Stomach (tissue), 9 donors: ENCODE results near the gene CENPC. TPM values are rescaled to one million over a fixed set of nuclear protein-coding genes. Genes with fewer than 3 reads are reported as not detected.

Experiments
- DNase-seq, 2 donors: peaks; one replicate each; pipeline versions ENCODE4 v3.0.0 to v3.0.0-alpha.2; 2013 to 2019
- H3K27ac ChIP-seq, 5 donors: fragments of 200-600 bp in 4 of 5; sonication (generic) in 4 of 5; one replicate each; pipeline ENCODE4 v1.5.1; 2013 to 2019; ENCODE audit warnings: mild to moderate bottlenecking in 1 of 5, moderate library complexity in 1 of 5
- H3K27me3 ChIP-seq, 3 donors: fragments of 200-600 bp; sonication (generic); one replicate each; pipeline ENCODE4 v1.5.1; 2017 to 2019; ENCODE audit warnings: mixed run types in 1 of 3
- H3K36me3 ChIP-seq, 4 donors: fragments of 200-600 bp; sonication (generic); 1 replicate in 3 of 4; 2 replicates in 1 of 4; pipeline ENCODE4 v1.5.1; 2016 to 2019
- H3K4me1 ChIP-seq, 4 donors: fragments of 200-600 bp; sonication (generic); one replicate each; pipeline ENCODE4 v1.5.1; 2016 to 2019
- H3K4me3 ChIP-seq, 4 donors: fragments of 200-600 bp; sonication (generic) in 3 of 4; one replicate each; pipeline ENCODE4 v1.5.1; 2016 to 2019; ENCODE audit warnings: mild to moderate bottlenecking in 1 of 4
- H3K9me3 ChIP-seq, 4 donors: fragments of 200-600 bp; sonication (generic); one replicate each; pipeline ENCODE4 v1.5.1; 2016 to 2019
- EP300 ChIP-seq: sonication (generic); formaldehyde crosslinking; IDR thresholded peaks from one replicate; pipeline ENCODE4 v1.6.1; 2017; ENCODE audit warnings: antibody characterized with exemption
- POLR2A ChIP-seq, 4 donors: fragments of 450-650 bp; IDR thresholded peaks; one replicate each; pipeline ENCODE4 v1.6.1; 2016; ENCODE audit warnings: antibody characterized with exemption in 4 of 4, control low read depth in 2 of 4, mild to moderate bottlenecking in 1 of 4, moderate library complexity in 1 of 4
- POLR2AphosphoS5 ChIP-seq, 3 donors: sonication (generic); formaldehyde crosslinking; IDR thresholded peaks; one replicate each; pipeline ENCODE4 v1.6.1; 2016; ENCODE audit warnings: antibody characterized with exemption in 3 of 3
- WGBS, 5 donors: extraction: QIAGEN DNeasy Blood & Tissue Kit in 3 of 5; methylation state at CpG; one replicate each; pipeline versions ENCODE4 v1.1.5 to v1.1.7; 2013 to 2018; 5-methylcytosine and 5-hydroxymethylcytosine counted together
- intact Hi-C: fragments of 100-400 bp; cut with DNase I; formaldehyde crosslinking; loops from one replicate; pipeline ENCODE4 v1.15.1; 2023; ENCODE audit warnings: low total_unique reads
- polyA plus RNA-seq, 3 donors: library from polyadenylated mRNA; stranded (reverse); fragments of 200-250 nt; gene quantifications; one replicate each; pipeline ENCODE4 v1.2.3, GENCODE V29; 2013
- total RNA-seq, 5 donors: library from RNA; depleted of rRNA; stranded (reverse); fragments of >200 nt; gene quantifications; one replicate each; pipeline versions ENCODE4 v1.1.0 to v1.2.3, GENCODE V29; 2014 to 2016
- TF ChIP-seq, protein P1 (sequence below), 7 experiments: fragments of 450-650 bp in 4 of 7; fragments of 200-600 bp in 3 of 7; sonication (generic) in 3 of 7; IDR thresholded peaks; one replicate each; pipeline ENCODE4 v1.5.1; 2016 to 2019; ENCODE audit warnings: antibody characterized with exemption in 7 of 7, control low read depth in 2 of 7, mild to moderate bottlenecking in 1 of 7
- donor health status: healthy with polysubstance abuse.
- donor health status: Bipolar disorder and iron deficiency.
- donor health status: healthy.

Gene CENPC
- total and polyA plus RNA-seq, 8 donors = 2.7 to 159 (median 32.8) TPM

DNA sequence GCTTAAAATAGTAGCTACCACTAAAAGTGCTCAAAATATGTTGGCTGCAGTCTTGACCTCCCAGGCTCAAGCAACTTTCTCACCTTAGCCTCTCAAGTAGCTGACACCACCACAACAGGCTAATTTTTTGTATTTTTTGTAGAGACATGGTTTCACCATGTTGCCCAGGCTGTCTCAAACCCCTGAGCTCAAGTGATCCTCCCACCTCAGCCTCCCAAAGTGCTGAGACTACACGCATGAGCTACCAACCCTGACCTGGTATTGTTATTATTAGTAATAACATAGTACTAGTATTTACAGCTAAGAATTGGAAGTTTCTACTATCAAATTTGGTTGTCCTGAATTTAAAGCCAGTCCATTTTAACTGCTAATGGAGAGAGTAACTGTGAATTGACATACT, 31.2 kb upstream of the CENPC start:
- 84 to 97% (median 92%) methylated on average over 1 of the region's 1 CpG for WGBS, 5 donors
- H3K27me3 ChIP-seq = no peaks in the 10 kb centered on the region
- TF ChIP-seq, protein P1, sequence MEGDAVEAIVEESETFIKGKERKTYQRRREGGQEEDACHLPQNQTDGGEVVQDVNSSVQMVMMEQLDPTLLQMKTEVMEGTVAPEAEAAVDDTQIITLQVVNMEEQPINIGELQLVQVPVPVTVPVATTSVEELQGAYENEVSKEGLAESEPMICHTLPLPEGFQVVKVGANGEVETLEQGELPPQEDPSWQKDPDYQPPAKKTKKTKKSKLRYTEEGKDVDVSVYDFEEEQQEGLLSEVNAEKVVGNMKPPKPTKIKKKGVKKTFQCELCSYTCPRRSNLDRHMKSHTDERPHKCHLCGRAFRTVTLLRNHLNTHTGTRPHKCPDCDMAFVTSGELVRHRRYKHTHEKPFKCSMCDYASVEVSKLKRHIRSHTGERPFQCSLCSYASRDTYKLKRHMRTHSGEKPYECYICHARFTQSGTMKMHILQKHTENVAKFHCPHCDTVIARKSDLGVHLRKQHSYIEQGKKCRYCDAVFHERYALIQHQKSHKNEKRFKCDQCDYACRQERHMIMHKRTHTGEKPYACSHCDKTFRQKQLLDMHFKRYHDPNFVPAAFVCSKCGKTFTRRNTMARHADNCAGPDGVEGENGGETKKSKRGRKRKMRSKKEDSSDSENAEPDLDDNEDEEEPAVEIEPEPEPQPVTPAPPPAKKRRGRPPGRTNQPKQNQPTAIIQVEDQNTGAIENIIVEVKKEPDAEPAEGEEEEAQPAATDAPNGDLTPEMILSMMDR (IDR thresholded peaks at IDR 0.05) = no peak
- TF ChIP-seq EP300 (no peak), POLR2A (IDR thresholded peaks at IDR 0.05) (no peak), POLR2AphosphoS5 (IDR thresholded peaks at IDR 0.05) (no peak)
- intact Hi-C loops = no loop called here
- DNase-seq = no peak
- no peaks in the 10 kb centered on the region for H3K9me3 ChIP-seq
- H3K4me1 ChIP-seq = no peaks in the 10 kb centered on the region
- H3K27ac ChIP-seq = no peak overlapping the region
- H3K4me3 ChIP-seq = no peak overlapping the region
- H3K36me3 ChIP-seq = no peaks in the 10 kb centered on the region

DNA sequence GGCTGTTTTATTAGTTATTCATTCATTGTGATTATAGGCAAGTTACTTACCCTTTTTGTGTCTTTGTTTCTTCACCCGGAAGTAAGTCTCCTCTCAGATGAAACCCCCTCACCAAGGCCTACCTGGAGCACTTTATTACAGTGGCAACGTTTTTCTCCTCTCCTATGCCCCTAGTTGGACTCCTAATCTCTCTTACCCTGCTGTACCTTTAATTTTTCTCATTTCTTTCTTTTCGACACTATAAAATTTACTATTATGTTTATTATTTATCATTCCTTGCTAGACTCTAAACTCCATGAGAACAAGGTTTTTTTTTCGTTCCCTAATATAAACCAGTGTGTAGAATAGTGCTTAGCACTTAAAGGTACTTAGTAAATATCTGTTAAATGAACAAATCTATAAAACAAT, 30.8 kb upstream of the CENPC start:
- no peaks in the 10 kb centered on the region for H3K36me3 ChIP-seq
- H3K9me3 ChIP-seq = no peaks in the 10 kb centered on the region
- no peaks in the 10 kb centered on the region for H3K27me3 ChIP-seq
- intact Hi-C loops = no loop called here
- no peak overlapping the region for H3K27ac ChIP-seq
- WGBS, 5 donors = 74 to 85% (median 82%) methylated on average over 4 of the region's 4 CpGs
- DNase-seq = no peak
- H3K4me3 ChIP-seq = no peak overlapping the region
- no peaks in the 10 kb centered on the region for H3K4me1 ChIP-seq
- TF ChIP-seq, protein P1 (IDR thresholded peaks at IDR 0.05) = no peak
- TF ChIP-seq POLR2A (IDR thresholded peaks at IDR 0.05) (no peak), POLR2AphosphoS5 (IDR thresholded peaks at IDR 0.05) (no peak), EP300 (no peak)

DNA sequence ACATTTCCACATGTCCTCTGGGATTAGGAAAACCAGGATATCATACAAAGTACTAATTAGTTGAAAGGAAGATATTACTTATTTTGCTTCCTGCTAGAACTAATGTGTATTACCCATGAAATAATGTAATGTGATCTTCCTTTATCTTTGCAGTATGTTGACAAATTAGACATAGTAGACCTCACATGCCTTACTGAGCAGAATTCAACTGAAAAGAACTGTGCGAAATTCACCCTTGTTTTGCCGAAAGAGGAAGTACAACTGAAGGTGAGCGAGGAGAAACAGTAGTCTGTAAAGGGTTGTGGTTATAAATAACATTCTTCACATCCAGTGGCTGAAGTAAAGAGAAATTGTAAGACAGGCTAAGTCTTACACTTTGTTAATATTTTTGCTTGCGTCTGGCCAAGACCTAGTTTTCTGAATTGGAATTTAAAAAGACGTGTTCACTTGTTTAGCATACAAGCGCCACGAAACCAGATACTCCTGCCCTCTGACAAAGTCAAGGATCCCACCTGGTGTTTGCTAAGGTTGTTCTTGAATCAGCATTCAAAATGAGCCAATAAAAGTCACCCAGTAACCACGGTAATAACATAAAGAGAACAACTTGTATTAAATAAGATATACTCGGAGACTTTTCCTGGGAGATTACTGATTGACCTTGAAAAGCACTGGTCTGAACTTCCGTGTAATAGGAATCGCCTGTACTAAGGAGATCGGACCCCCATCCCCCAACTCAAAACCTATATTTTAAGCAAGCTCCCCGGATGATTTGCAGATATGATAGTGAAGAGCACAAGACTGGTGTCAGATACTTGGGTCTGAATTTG, 30.1 kb upstream of the CENPC start:
- no peaks in the 10 kb centered on the region for H3K4me1 ChIP-seq
- DNase-seq = peak in 1 of 2 donors; percentile 44
- 60 to 71% (median 68%) methylated on average over 13 of the region's 13 CpGs for WGBS, 5 donors
- no peaks in the 10 kb centered on the region for H3K36me3 ChIP-seq
- H3K4me3 ChIP-seq = no peak overlapping the region
- no peaks in the 10 kb centered on the region for H3K9me3 ChIP-seq
- no peaks in the 10 kb centered on the region for H3K27me3 ChIP-seq
- H3K27ac ChIP-seq = no peak overlapping the region
- intact Hi-C loops = no loop called here
- no peak for TF ChIP-seq POLR2A (IDR thresholded peaks at IDR 0.05)
- no peak for TF ChIP-seq POLR2AphosphoS5 (IDR thresholded peaks at IDR 0.05)
- TF ChIP-seq, protein P1 (IDR thresholded peaks at IDR 0.05) = no peak
- TF ChIP-seq EP300 = no peak

DNA sequence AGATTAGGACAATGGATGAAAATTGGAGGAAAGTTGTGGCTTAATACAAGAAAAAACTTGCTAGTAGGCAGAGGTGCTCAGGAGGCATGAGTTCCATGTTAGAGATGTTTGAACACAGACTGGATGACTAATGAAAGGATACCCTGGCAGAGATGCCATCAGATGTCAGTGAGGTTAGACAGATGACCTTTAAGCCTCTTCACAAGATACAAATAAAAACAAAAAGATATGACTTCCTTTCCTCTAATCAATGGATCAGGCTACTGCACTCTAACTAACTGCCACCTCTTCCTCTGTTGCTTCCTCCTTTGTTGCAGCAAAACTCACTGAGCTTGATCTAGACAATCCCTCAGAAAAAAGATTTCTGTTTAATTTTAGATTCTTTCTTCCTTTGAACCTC, 27.9 kb upstream of the CENPC start:
- no peak for DNase-seq
- TF ChIP-seq POLR2A (IDR thresholded peaks at IDR 0.05) = no peak
- TF ChIP-seq, protein P1 (IDR thresholded peaks at IDR 0.05) = no peak
- intact Hi-C loops = no loop called here

More for the DNA sequence above, 27.9 kb upstream of the CENPC start:
- Histone ChIP-seq H3K36me3 (no peaks in the 10 kb centered on the region), H3K4me3 (no peak overlapping the region), H3K27ac (no peak overlapping the region), H3K27me3 (no peaks in the 10 kb centered on the region), H3K4me1 (no peaks in the 10 kb centered on the region), H3K9me3 (no peaks in the 10 kb centered on the region)
